Measurements from ENCODE around the gene HMGCR.

Gene HMGCR

DNA sequence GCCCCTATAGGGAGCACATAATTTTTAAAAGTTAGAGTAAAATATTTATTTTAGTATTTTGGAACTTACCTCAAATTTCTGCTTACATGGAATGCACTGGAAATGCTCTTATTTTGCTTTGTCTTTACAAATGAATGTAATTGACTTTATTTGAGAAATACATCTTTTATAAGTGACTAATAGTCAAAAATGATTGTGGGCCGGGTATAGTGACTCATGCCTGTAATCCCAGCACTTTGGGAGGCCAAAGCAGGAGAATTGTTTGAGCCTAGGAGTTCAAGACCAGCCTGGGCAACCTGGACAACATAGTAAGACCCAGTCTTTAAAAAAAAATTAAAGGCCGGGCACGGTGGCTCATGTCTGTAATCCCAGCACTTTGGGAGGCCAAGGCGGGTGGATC is 5.8 kb downstream of the HMGCR start:
- Histone ChIP-seq H3K4me1 (ENCODE audit: control insufficient read depth, insufficient read depth, low read length) (peaks cover 19% of the 10 kb centered on the region), H3K36me3 (ENCODE audit: control insufficient read depth in 2 of 2, insufficient read depth in 1 of 2, low read length in 2 of 2) (peaks cover 34 to 50% of the 10 kb centered on the region in 2 experiments), H3K9me3 (ENCODE audit: control insufficient read depth, insufficient read depth, low read depth, low read length) (no peaks in the 10 kb centered on the region), H3K4me3 (ENCODE audit: low read depth, low read length) (no peak overlapping the region), H3K27ac (ENCODE audit: extremely low read depth, low read depth, low read length) (no peak overlapping the region)
- POLR2A ChIA-PET, result no interaction called here
- TF ChIP-seq TRIM28 (IDR thresholded peaks at IDR 0.05; ENCODE audit: borderline replicate concordance, low read length) (no peak), HOXA7 (CRISPR knock-in tag; IDR thresholded peaks at IDR 0.05; ENCODE audit: borderline replicate concordance) (no peak), ZNF76 (tag by site-specific recombination; IDR thresholded peaks at IDR 0.05; ENCODE audit: borderline replicate concordance, low read depth) (no peak), ZNF10 (tag by site-specific recombination; IDR thresholded peaks at IDR 0.05) (no peak), AEBP2 (tag by site-specific recombination; IDR thresholded peaks at IDR 0.05; ENCODE audit: borderline replicate concordance) (no peak), ZNF521 (tag by site-specific recombination; IDR thresholded peaks at IDR 0.05) (no peak), ZNF324 (tag by site-specific recombination; IDR thresholded peaks at IDR 0.05) (no peak), KLF8 (tag by site-specific recombination; IDR thresholded peaks at IDR 0.05) (no peak), ZNF677 (tag by site-specific recombination; IDR thresholded peaks at IDR 0.05) (no peak), ZNF23 (tag by site-specific recombination; IDR thresholded peaks at IDR 0.05; ENCODE audit: borderline replicate concordance) (no peak), ZBTB48 (tag by site-specific recombination; IDR thresholded peaks at IDR 0.05) (no peak), EGR2 (tag by site-specific recombination; IDR thresholded peaks at IDR 0.05; ENCODE audit: low read depth) (no peak), ZNF664 (tag by site-specific recombination; IDR thresholded peaks at IDR 0.05) (no peak), REST (tag by site-specific recombination; IDR thresholded peaks at IDR 0.05) (no peak), ZNF514 (tag by site-specific recombination; IDR thresholded peaks at IDR 0.05) (no peak), ZNF341 (tag by site-specific recombination; IDR thresholded peaks at IDR 0.05; ENCODE audit: low read depth) (no peak), ZNF585B (tag by site-specific recombination; IDR thresholded peaks at IDR 0.05) (no peak), ZNF580 (tag by site-specific recombination; IDR thresholded peaks at IDR 0.05) (no peak), ZNF488 (tag by site-specific recombination; IDR thresholded peaks at IDR 0.05) (no peak)
- TF ChIP-seq, protein P1, sequence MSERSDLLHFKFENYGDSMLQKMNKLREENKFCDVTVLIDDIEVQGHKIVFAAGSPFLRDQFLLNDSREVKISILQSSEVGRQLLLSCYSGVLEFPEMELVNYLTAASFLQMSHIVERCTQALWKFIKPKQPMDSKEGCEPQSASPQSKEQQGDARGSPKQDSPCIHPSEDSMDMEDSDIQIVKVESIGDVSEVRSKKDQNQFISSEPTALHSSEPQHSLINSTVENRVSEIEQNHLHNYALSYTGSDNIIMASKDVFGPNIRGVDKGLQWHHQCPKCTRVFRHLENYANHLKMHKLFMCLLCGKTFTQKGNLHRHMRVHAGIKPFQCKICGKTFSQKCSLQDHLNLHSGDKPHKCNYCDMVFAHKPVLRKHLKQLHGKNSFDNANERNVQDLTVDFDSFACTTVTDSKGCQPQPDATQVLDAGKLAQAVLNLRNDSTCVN (tag by site-specific recombination; optimal IDR thresholded peaks at IDR 0.05), result no peak
- CTCF ChIA-PET, result no interaction called here

All from HEK293 (cell line).